Measurements from ENCODE around the gene ACE2. TPM values are rescaled to one million over a fixed set of nuclear protein-coding genes. Genes with fewer than 3 reads are reported as not detected.
A peak's percentile ranks its signal among the peaks of the same experiment; 100 is the strongest.

ACE2 gene
- polyA plus RNA-seq, 3 donors = not detected

DNA sequence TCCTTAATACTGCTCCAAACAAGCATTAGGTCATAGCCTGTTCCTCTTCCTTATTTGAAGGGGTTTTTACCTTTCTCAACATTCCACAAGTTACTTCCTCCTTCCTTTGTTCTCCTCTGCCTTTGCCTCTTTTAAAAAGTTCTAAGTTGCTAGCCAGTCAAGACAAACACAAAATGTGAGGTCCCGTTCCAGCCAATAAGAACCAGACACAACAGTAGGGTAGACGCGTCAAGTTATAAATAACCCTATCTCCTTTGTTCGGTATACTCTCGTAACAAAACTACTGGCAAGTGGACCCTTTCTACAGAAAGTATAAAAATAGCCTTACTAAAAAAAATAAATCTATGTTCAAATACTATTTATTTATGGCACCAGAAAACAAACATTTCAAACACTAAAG lies 6.3 kb upstream of the ACE2 start:
- TF ChIP-seq, protein P1, sequence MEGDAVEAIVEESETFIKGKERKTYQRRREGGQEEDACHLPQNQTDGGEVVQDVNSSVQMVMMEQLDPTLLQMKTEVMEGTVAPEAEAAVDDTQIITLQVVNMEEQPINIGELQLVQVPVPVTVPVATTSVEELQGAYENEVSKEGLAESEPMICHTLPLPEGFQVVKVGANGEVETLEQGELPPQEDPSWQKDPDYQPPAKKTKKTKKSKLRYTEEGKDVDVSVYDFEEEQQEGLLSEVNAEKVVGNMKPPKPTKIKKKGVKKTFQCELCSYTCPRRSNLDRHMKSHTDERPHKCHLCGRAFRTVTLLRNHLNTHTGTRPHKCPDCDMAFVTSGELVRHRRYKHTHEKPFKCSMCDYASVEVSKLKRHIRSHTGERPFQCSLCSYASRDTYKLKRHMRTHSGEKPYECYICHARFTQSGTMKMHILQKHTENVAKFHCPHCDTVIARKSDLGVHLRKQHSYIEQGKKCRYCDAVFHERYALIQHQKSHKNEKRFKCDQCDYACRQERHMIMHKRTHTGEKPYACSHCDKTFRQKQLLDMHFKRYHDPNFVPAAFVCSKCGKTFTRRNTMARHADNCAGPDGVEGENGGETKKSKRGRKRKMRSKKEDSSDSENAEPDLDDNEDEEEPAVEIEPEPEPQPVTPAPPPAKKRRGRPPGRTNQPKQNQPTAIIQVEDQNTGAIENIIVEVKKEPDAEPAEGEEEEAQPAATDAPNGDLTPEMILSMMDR (IDR thresholded peaks at IDR 0.05) = no peak

DNA sequence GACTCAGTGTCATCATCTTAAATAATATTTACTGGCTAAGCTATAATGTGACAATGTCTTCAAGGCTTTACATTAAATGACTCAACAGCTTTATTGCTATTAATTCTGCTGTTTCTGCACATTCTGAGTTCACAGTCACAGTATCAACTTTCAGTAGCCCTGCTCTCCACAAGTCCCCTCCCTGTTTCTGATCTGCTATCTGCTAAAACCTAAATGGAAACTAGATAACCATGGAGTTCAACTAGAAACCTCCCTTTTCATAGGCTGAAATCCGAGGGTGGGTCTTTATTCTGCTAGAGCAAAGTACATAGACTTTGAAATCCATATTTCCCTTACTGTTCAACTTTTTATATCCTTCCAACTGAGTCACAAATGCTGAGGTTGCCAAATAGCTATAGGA lies 5.4 kb upstream of the ACE2 start:
- Histone ChIP-seq H3K4me1 (ENCODE audit: control insufficient read depth in 1 of 2, insufficient read depth in 2 of 2, low read length in 2 of 2) (no peaks in the 10 kb centered on the region), H3K9ac (ENCODE audit: insufficient read depth, low read length, poor library complexity, severe bottlenecking) (no peak overlapping the region), H3K9me3 (replicated peaks in 1 of 2; ENCODE audit: control insufficient read depth in 1 of 2, insufficient read depth in 1 of 2, low read length in 2 of 2) (no peaks in the 10 kb centered on the region), H3K4me2 (replicated peaks; ENCODE audit: extremely low read depth, low read length, poor library complexity, severe bottlenecking) (no peak overlapping the region), H2AFZ (ENCODE audit: insufficient read depth, low read depth, low read length, poor library complexity, severe bottlenecking) (no peak overlapping the region), H3K4me3 (replicated peaks in 1 of 3; ENCODE audit: low read depth in 2 of 3, low read length in 3 of 3) (no peak overlapping the region), H3K27me3 (ENCODE audit: control insufficient read depth in 2 of 2, insufficient read depth in 2 of 2, low read length in 2 of 2) (peaks cover 0 to 50% of the 10 kb centered on the region in 2 donors), H3K27ac (ENCODE audit: low read depth in 1 of 2, low read length in 2 of 2) (no peak overlapping the region), H3K79me2 (ENCODE audit: insufficient read depth, low read length) (no peaks in the 10 kb centered on the region), H4K20me1 (ENCODE audit: insufficient read depth, low read length) (no peaks in the 10 kb centered on the region), H3K36me3 (replicated peaks in 1 of 2; ENCODE audit: control insufficient read depth in 1 of 2, insufficient read depth in 2 of 2, low read length in 2 of 2) (no peaks in the 10 kb centered on the region)
- Mint-ChIP-seq H3K36me3 (no peaks in the 10 kb centered on the region), H3K9me3 (peaks cover 0 to 6% (median 4%) of the 10 kb centered on the region in 7 donors), H3K4me1 (peaks cover 5% of the 10 kb centered on the region), H3K27me3 (ENCODE audit: low read depth in 3 of 3) (peaks cover 3 to 58% (median 5%) of the 10 kb centered on the region in 3 donors), H3K4me3 (no peak overlapping the region), H3K27ac (no peak overlapping the region)
- intact Hi-C loops (cut with micrococcal nuclease) = no loop called here
- no peak for DNase-seq
- TF ChIP-seq, protein P1 (IDR thresholded peaks at IDR 0.05) = no peak
- no CpG with 5 or more reads among the region's 1 CpG for WGBS (ENCODE audit: insufficient coverage)

More for the DNA sequence above, 6.3 kb upstream of the ACE2 start:
- H2AFZ ChIP-seq (ENCODE audit: insufficient read depth, low read depth, low read length, poor library complexity, severe bottlenecking) = no peak overlapping the region
- no peaks in the 10 kb centered on the region for H3K4me1 ChIP-seq (ENCODE audit: control insufficient read depth in 1 of 2, insufficient read depth in 2 of 2, low read length in 2 of 2)
- peak in 1 of 3 donors; percentile 11 for DNase-seq
- intact Hi-C loops (cut with micrococcal nuclease) = no loop called here
- no peak overlapping the region for H3K9ac ChIP-seq (ENCODE audit: insufficient read depth, low read length, poor library complexity, severe bottlenecking)
- H3K4me2 ChIP-seq (replicated peaks; ENCODE audit: extremely low read depth, low read length, poor library complexity, severe bottlenecking) = no peak overlapping the region
- H3K4me3 Mint-ChIP-seq = no peak overlapping the region
- H3K27me3 Mint-ChIP-seq (ENCODE audit: low read depth in 3 of 3) = peaks cover 3 to 56% (median 5%) of the 10 kb centered on the region in 3 donors
- peaks cover 0 to 48% of the 10 kb centered on the region in 2 donors for H3K27me3 ChIP-seq (ENCODE audit: control insufficient read depth in 2 of 2, insufficient read depth in 2 of 2, low read length in 2 of 2)
- H3K79me2 ChIP-seq (ENCODE audit: insufficient read depth, low read length) = no peaks in the 10 kb centered on the region
- no peak overlapping the region for H3K27ac Mint-ChIP-seq
- peaks cover 5% of the 10 kb centered on the region for H3K4me1 Mint-ChIP-seq
- H3K9me3 ChIP-seq (replicated peaks in 1 of 2; ENCODE audit: control insufficient read depth in 1 of 2, insufficient read depth in 1 of 2, low read length in 2 of 2) = no peaks in the 10 kb centered on the region
- no peaks in the 10 kb centered on the region for H4K20me1 ChIP-seq (ENCODE audit: insufficient read depth, low read length)
- peaks cover 0 to 6% (median 3%) of the 10 kb centered on the region in 7 donors for H3K9me3 Mint-ChIP-seq
- H3K27ac ChIP-seq (ENCODE audit: low read depth in 1 of 2, low read length in 2 of 2) = no peak overlapping the region
- H3K36me3 Mint-ChIP-seq = no peaks in the 10 kb centered on the region
- no peak overlapping the region for H3K4me3 ChIP-seq (replicated peaks in 1 of 3; ENCODE audit: low read depth in 2 of 3, low read length in 3 of 3)
- WGBS (ENCODE audit: insufficient coverage) = no CpG with 5 or more reads among the region's 5 CpGs
- no peaks in the 10 kb centered on the region for H3K36me3 ChIP-seq (replicated peaks in 1 of 2; ENCODE audit: control insufficient read depth in 1 of 2, insufficient read depth in 2 of 2, low read length in 2 of 2)
